SK-N-SH treated with all-trans-retinoic acid at 6 μM for 48 hours (cell line): ENCODE data around the gene REM2.

Source experiments
- ATAC-seq: fragments of 200-7000 bp; cut with Tn5 transposase; 3 replicates; pipeline ENCODE4 v1.9.1; 2020; ENCODE audit warnings: mild to moderate bottlenecking, moderate library complexity
- ARNTL ChIP-seq: fragments of 450-650 bp; formaldehyde crosslinking; IDR thresholded peaks from 2 replicates; pipeline ENCODE4 v1.5.0; 2020; ENCODE audit warnings: low read depth, mild to moderate bottlenecking, moderate library complexity, borderline replicate concordance
- BACH2 ChIP-seq: fragments of 250-450 bp; sonication (Bioruptor Pico); IDR thresholded peaks from 2 replicates; pipeline ENCODE4 v1.9.0; 2021; ENCODE audit warnings: mild to moderate bottlenecking, borderline replicate concordance
- CSRNP3 ChIP-seq: fragments of 250-450 bp; sonication (Bioruptor Pico); IDR thresholded peaks from 2 replicates; pipeline ENCODE4 v1.5.1; 2021; ENCODE audit warnings: mild to moderate bottlenecking, moderate library complexity
- ISL1 ChIP-seq: fragments of 250-450 bp; sonication (Bioruptor Pico); IDR thresholded peaks from 2 replicates; pipeline ENCODE4 v2.1.2; 2022; ENCODE audit warnings: mild to moderate bottlenecking, moderate library complexity
- OSR1 ChIP-seq: fragments of 250-450 bp; sonication (Bioruptor Pico); IDR thresholded peaks from 2 replicates; pipeline ENCODE4 v1.8.0; 2022; ENCODE audit warnings: moderate library complexity, mild to moderate bottlenecking, inconsistent platforms
- PPARA ChIP-seq: fragments of 250-450 bp; sonication (Bioruptor Pico); IDR thresholded peaks from 2 replicates; pipeline ENCODE4 v1.5.0; 2020; ENCODE audit warnings: mild to moderate bottlenecking, borderline replicate concordance
- RARB ChIP-seq: fragments of 250-450 bp; sonication (Bioruptor Pico); IDR thresholded peaks from 2 replicates; pipeline ENCODE4 v1.8.0; 2021; ENCODE audit warnings: mild to moderate bottlenecking, moderate library complexity
- SNAI2 ChIP-seq: fragments of 250-450 bp; sonication (Bioruptor Pico); IDR thresholded peaks from 2 replicates; pipeline ENCODE4 v1.5.0; 2020; ENCODE audit warnings: mild to moderate bottlenecking, moderate library complexity
- ZC3H10 ChIP-seq: fragments of 250-450 bp; sonication (Bioruptor Pico); IDR thresholded peaks from 2 replicates; pipeline ENCODE4 v1.5.1; 2021; ENCODE audit warnings: mild to moderate bottlenecking, moderate library complexity
- ZFP3 ChIP-seq: fragments of 250-450 bp; sonication (Bioruptor Pico); IDR thresholded peaks from 2 replicates; pipeline ENCODE4 v1.5.0; 2020; ENCODE audit warnings: mild to moderate bottlenecking, moderate library complexity
- ZFP30 ChIP-seq: fragments of 450-650 bp; formaldehyde crosslinking; IDR thresholded peaks from 2 replicates; pipeline ENCODE4 v1.5.0; 2022; ENCODE audit warnings: mild to moderate bottlenecking, moderate library complexity
- ZNF565 ChIP-seq: fragments of 450-650 bp; formaldehyde crosslinking; conservative IDR thresholded peaks from 2 replicates; pipeline ENCODE4 v1.5.0; 2020; ENCODE audit warnings: low read depth, mild to moderate bottlenecking, moderate library complexity
- ZNF70 ChIP-seq: fragments of 450-650 bp; formaldehyde crosslinking; IDR thresholded peaks from 2 replicates; pipeline ENCODE4 v1.5.0; 2020; ENCODE audit warnings: mild to moderate bottlenecking, moderate library complexity
- ZNF8 ChIP-seq: fragments of 450-650 bp; formaldehyde crosslinking; IDR thresholded peaks from 2 replicates; pipeline ENCODE4 v1.5.0; 2020; ENCODE audit warnings: mild to moderate bottlenecking, moderate library complexity
- TF ChIP-seq, protein P1 (sequence below): fragments of 250-450 bp; sonication (Bioruptor Pico); IDR thresholded peaks from 2 replicates; pipeline ENCODE4 v1.5.1; 2020; ENCODE audit warnings: low read depth, mild to moderate bottlenecking, moderate library complexity
- TF ChIP-seq, protein P2 (sequence below): fragments of 250-450 bp; sonication (Bioruptor Pico); IDR thresholded peaks from 2 replicates; pipeline ENCODE4 v1.8.0; 2020; ENCODE audit warnings: mild to moderate bottlenecking, moderate library complexity, borderline replicate concordance
- TF ChIP-seq, protein P3 (sequence below): fragments of 250-450 bp; sonication (Bioruptor Pico); IDR thresholded peaks from 2 replicates; pipeline ENCODE4 v1.8.0; 2021; ENCODE audit warnings: low read depth, mild to moderate bottlenecking, moderate library complexity, borderline replicate concordance

REM2 gene

DNA sequence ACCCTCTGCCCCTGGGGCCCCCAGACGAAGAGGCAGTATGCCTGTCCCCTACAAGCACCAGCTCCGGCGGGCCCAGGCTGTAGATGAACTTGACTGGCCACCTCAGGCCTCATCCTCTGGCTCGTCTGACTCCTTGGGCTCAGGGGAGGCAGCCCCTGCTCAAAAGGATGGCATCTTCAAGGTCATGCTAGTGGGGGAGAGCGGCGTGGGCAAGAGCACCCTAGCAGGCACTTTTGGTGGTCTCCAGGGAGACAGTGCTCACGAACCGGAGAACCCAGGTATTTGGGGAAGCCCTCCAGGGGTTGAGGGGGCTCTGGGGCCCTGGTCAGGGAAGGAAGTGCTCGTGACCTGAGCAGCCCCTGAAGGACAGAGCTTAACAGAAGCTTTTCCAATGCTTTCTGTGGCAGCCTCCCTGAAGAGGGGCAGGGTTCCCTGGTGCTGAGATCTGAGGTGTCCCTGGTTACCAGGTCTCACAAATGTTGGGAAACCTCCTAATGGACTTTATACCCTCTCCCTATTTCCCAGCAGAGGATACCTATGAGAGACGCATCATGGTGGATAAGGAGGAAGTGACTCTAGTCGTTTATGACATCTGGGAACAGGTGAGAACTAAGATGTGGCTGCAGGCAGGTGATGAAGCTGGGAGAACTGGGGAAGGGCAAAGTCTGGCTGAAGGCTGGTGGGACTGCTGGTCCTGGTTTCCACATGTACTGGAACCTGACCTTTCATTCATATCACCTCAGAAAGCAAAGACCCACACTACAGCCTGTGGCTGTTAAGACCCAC, 1.9 kb downstream of the REM2 start:
- no peak for ATAC-seq
- TF ChIP-seq, protein P1, sequence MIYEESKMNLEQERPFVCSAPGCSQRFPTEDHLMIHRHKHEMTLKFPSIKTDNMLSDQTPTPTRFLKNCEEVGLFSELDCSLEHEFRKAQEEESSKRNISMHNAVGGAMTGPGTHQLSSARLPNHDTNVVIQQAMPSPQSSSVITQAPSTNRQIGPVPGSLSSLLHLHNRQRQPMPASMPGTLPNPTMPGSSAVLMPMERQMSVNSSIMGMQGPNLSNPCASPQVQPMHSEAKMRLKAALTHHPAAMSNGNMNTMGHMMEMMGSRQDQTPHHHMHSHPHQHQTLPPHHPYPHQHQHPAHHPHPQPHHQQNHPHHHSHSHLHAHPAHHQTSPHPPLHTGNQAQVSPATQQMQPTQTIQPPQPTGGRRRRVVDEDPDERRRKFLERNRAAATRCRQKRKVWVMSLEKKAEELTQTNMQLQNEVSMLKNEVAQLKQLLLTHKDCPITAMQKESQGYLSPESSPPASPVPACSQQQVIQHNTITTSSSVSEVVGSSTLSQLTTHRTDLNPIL (CRISPR knock-in tag), result no peak
- TF ChIP-seq ZC3H10 (CRISPR knock-in tag), result no peak
- TF ChIP-seq, protein P2, sequence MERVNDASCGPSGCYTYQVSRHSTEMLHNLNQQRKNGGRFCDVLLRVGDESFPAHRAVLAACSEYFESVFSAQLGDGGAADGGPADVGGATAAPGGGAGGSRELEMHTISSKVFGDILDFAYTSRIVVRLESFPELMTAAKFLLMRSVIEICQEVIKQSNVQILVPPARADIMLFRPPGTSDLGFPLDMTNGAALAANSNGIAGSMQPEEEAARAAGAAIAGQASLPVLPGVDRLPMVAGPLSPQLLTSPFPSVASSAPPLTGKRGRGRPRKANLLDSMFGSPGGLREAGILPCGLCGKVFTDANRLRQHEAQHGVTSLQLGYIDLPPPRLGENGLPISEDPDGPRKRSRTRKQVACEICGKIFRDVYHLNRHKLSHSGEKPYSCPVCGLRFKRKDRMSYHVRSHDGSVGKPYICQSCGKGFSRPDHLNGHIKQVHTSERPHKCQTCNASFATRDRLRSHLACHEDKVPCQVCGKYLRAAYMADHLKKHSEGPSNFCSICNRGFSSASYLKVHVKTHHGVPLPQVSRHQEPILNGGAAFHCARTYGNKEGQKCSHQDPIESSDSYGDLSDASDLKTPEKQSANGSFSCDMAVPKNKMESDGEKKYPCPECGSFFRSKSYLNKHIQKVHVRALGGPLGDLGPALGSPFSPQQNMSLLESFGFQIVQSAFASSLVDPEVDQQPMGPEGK (CRISPR knock-in tag), result no peak

DNA sequence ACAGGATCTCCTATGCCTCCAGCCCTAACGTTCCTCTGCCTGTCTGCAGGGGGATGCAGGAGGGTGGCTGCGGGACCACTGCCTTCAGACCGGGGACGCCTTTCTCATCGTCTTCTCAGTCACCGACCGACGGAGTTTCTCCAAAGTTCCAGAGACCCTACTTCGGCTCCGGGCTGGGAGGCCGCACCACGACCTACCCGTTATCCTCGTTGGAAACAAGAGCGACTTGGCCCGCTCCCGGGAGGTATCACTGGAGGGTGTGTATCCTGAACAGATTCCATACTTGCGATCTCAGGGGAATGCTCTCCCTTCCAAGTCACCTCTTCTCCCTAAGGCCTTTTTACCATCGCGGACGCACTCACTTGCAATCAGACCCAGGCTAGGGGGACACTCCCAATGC, 3.0 kb downstream of the REM2 start:
- TF ChIP-seq, protein P3, sequence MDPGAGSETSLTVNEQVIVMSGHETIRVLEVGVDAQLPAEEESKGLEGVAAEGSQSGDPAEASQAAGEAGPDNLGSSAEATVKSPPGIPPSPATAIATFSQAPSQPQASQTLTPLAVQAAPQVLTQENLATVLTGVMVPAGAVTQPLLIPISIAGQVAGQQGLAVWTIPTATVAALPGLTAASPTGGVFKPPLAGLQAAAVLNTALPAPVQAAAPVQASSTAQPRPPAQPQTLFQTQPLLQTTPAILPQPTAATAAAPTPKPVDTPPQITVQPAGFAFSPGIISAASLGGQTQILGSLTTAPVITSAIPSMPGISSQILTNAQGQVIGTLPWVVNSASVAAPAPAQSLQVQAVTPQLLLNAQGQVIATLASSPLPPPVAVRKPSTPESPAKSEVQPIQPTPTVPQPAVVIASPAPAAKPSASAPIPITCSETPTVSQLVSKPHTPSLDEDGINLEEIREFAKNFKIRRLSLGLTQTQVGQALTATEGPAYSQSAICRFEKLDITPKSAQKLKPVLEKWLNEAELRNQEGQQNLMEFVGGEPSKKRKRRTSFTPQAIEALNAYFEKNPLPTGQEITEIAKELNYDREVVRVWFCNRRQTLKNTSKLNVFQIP, result no peak
- TF ChIP-seq ZFP3 (no peak), ZNF565 (CRISPR knock-in tag) (no peak), ARNTL (CRISPR knock-in tag) (no peak), ZNF70 (no peak), OSR1 (CRISPR knock-in tag) (no peak), SNAI2 (no peak), BACH2 (CRISPR knock-in tag) (no peak), CSRNP3 (CRISPR knock-in tag) (no peak), ZNF8 (CRISPR knock-in tag) (no peak), RARB (CRISPR knock-in tag) (no peak), PPARA (CRISPR knock-in tag) (no peak), ISL1 (CRISPR knock-in tag) (no peak), ZC3H10 (CRISPR knock-in tag) (no peak), ZFP30 (CRISPR knock-in tag) (no peak)
- TF ChIP-seq, protein P1 (CRISPR knock-in tag), result no peak
- TF ChIP-seq, protein P2 (CRISPR knock-in tag), result no peak
- no peak for ATAC-seq

- TF ChIP-seq ZNF565 (CRISPR knock-in tag) (no peak), ZFP3 (0 out of 2 replicates have a peak, but pooled peaks have one; percentile 49), SNAI2 (0 out of 2 replicates have a peak, but pooled peaks have one; percentile 43), ARNTL (CRISPR knock-in tag) (no peak)
- TF ChIP-seq, all 23 proteins: peak for 2
- ATAC-seq, result peak; percentile 76
Measured at GRCh38 chr14:22886500-22887259, 3.7 kb downstream of the REM2 start.
